GM06990 (cell line): ENCODE data around the gene NRXN2.

ENCODE experiments used
- DNase-seq: peaks from one replicate; pipeline ENCODE4 v3.0.0-alpha.2; 2011; ENCODE audit not compliant: insufficient read length; ENCODE audit errors: extremely low read depth
- H3K27me3 ChIP-seq: replicated peaks from 2 replicates; pipeline ENCODE4 v1.6.0; 2011; ENCODE audit warnings: low read length; ENCODE audit not compliant: control insufficient read depth, insufficient read depth
- H3K36me3 ChIP-seq: 2 replicates; pipeline ENCODE4 v1.5.1; 2011; ENCODE audit warnings: low read length; ENCODE audit not compliant: control insufficient read depth, insufficient read depth
- H3K4me3 ChIP-seq: replicated peaks from 2 replicates; pipeline ENCODE4 v1.5.1; 2011; ENCODE audit warnings: low read depth, mild to moderate bottlenecking, control low read depth, low read length
- CTCF ChIP-seq: IDR thresholded peaks from 2 replicates; pipeline ENCODE4 v1.5.1; 2011; ENCODE audit warnings: low read length, control low read depth, mild to moderate bottlenecking, inconsistent platforms; ENCODE audit not compliant: insufficient read depth, poor library complexity, severe bottlenecking

The NRXN2 gene

GRCh38 chr11:64698427-64698826 is 24.6 kb downstream of the NRXN2 start:
- H3K27me3 ChIP-seq = no peaks in the 10 kb centered on the region; the same call in none of the 2 replicates
- TF ChIP-seq CTCF = no peak
- DNase-seq = no peak
- H3K36me3 ChIP-seq = no peaks in the 10 kb centered on the region
- no peak overlapping the region for H3K4me3 ChIP-seq

GRCh38 chr11:64697663-64698375 is 25.2 kb downstream of the NRXN2 start:
- Histone ChIP-seq H3K27me3 (no peaks in the 10 kb centered on the region; the same call in none of the 2 replicates), H3K4me3 (no peak overlapping the region), H3K36me3 (no peaks in the 10 kb centered on the region)
- DNase-seq = no peak
- no peak for TF ChIP-seq CTCF

DNA sequence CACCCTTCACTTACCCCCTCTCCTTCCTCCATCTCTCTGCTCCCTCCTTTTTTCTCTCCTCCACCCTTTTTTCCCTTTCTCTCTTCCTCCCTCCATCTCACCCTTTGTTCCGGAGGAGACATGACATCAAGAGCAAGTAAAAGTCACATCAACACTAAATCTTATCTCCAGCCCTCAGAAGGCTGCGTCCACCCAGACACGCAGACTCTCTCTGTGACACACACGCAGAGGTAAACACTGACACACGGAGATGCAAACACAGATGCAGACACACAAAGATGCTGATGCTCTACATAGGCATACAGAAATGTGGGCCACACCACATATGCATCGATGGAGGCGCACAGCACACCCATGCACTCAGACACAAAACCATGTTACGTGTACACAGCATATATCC is 27.0 kb downstream of the NRXN2 start:
- Histone ChIP-seq H3K36me3 (no peaks in the 10 kb centered on the region), H3K27me3 (no peaks in the 10 kb centered on the region; the same call in none of the 2 replicates), H3K4me3 (no peak overlapping the region)
- no peak for DNase-seq
- no peak for TF ChIP-seq CTCF

- no peaks in the 10 kb centered on the region for H3K36me3 ChIP-seq
- no peak overlapping the region for H3K4me3 ChIP-seq
- no peaks in the 10 kb centered on the region; the same call in none of the 2 replicates for H3K27me3 ChIP-seq
- no peak for TF ChIP-seq CTCF
- DNase-seq = no peak
These were observed 27.4 kb downstream of the NRXN2 start for GRCh38 chr11:64695548-64695947.

GRCh38 chr11:64694821-64695365 is 28.1 kb downstream of the NRXN2 start:
- Histone ChIP-seq H3K36me3 (no peaks in the 10 kb centered on the region), H3K27me3 (no peaks in the 10 kb centered on the region; the same call in none of the 2 replicates), H3K4me3 (no peak overlapping the region)
- no peak for TF ChIP-seq CTCF
- DNase-seq = no peak
